Measurements from ENCODE around the gene MACROD2.

The MACROD2 gene

DNA sequence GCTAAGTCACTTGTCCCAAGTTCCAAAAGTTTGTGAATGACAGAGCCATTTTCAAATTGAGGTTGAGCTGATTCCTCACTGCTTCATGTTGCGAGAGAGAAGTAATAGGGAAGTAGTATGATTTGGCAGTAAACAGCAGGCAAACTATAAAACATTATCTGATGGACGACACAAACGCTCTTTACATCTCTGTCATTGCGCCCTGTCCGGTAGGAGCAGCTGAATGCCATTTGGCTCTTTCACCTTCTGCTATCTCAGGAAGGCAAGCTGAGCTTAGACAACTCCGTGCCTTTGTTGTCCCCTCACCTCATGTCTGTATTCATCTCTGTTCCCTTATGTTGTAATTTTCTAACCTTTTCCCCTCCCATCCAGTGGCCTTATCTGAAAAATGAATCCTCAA is 782.8 kb downstream of the MACROD2 start:
- ChIA-PET POLR2A (no interaction called here), CTCF (no interaction called here)
- no peak overlapping the region for H3K4me3 ChIP-seq (ENCODE audit: low read depth, low read length)
- TF ChIP-seq, protein P1, sequence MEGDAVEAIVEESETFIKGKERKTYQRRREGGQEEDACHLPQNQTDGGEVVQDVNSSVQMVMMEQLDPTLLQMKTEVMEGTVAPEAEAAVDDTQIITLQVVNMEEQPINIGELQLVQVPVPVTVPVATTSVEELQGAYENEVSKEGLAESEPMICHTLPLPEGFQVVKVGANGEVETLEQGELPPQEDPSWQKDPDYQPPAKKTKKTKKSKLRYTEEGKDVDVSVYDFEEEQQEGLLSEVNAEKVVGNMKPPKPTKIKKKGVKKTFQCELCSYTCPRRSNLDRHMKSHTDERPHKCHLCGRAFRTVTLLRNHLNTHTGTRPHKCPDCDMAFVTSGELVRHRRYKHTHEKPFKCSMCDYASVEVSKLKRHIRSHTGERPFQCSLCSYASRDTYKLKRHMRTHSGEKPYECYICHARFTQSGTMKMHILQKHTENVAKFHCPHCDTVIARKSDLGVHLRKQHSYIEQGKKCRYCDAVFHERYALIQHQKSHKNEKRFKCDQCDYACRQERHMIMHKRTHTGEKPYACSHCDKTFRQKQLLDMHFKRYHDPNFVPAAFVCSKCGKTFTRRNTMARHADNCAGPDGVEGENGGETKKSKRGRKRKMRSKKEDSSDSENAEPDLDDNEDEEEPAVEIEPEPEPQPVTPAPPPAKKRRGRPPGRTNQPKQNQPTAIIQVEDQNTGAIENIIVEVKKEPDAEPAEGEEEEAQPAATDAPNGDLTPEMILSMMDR (IDR thresholded peaks at IDR 0.05; ENCODE audit: insufficient read depth, low read length, missing control alignments) = no peak
- no peak for DNase-seq (ENCODE audit: low read depth, low spot score)

DNA sequence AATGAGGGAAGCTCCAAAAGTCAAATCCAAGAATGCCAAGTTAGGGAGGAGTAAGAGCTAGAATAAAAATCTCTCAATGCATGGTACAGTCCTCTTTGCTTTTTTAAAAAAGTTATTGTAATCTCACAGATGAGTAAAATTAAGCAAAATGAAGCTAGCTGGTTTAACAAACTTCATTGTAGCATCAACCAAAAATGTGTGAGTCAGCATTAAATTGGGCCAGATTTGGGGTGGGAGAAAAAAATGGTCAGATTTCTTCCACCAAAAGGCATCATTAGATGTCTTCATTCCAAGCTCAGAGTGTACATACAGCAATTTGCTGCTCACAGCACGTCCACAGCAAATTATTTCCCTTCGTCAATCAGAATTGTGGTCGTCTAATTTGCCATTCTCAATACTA is 783.6 kb downstream of the MACROD2 start:
- DNase-seq (ENCODE audit: low read depth, low spot score) = no peak
- TF ChIP-seq, protein P1 (IDR thresholded peaks at IDR 0.05; ENCODE audit: insufficient read depth, low read length, missing control alignments) = no peak
- no peak overlapping the region for H3K4me3 ChIP-seq (ENCODE audit: low read depth, low read length)
- ChIA-PET CTCF (no interaction called here), POLR2A (no interaction called here)

DNA sequence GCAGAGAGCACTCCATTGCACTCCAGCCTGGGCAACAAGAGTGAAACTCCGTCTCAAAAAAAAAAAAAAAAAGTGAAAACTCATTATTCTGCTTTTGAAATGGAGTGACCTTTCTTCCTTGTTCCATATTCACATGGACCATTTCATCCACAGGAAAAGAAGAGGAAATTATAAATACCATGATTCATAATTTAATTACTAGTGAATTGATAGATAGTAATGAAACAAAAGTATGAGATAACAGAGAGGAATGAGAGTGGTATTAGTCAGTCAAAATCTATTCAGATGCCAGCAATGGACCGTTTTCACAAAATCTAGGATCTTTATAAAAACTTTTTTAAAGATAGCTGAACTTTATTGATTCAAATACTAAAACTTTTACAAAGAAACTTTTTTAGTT is 785.2 kb downstream of the MACROD2 start:
- no peak overlapping the region for H3K4me3 ChIP-seq (ENCODE audit: low read depth, low read length)
- ChIA-PET CTCF (no interaction called here), POLR2A (no interaction called here)
- TF ChIP-seq, protein P1 (IDR thresholded peaks at IDR 0.05; ENCODE audit: insufficient read depth, low read length, missing control alignments) = no peak
- DNase-seq (ENCODE audit: low read depth, low spot score) = no peak

DNA sequence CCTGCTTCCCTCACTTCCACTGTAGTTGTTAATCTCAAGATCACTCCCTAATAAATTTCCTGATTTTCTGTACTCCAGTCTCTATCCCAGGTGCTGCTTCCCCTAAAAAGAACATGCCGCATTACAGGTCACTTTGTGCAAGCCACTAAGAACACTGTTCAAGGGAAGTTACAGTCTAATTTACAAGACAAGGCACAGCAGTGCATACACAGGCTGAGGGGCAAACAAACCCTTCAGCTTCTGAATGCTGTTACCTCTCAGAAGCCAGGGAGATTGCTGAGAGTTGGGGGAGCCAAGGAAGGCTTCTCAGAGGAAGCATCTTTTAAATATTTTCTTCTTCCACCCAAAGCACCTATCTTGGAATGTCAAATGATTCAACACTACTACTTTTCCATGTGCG is 787.4 kb downstream of the MACROD2 start:
- ChIA-PET POLR2A (no interaction called here), CTCF (no interaction called here)
- TF ChIP-seq, protein P1 (IDR thresholded peaks at IDR 0.05; ENCODE audit: insufficient read depth, low read length, missing control alignments) = no peak

DNA sequence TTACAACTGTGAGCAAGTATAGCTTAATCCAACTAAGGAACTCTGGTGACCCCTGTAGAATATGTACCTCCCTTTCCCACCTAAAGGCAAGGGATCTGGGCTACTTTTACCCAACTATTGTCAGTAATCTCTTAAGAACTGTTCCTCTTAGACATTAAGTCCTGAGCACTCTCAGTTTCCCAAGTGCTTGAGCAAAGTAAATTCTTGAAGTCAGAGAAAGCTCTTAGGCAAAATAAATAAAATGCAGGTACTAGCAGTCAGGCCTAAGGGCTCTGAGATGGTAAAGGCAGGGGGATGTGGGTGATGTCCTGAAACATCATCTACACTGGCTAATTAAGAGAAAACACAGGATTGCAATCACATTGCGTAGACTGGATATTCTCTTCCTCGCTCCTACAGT is 788.5 kb downstream of the MACROD2 start:
- POLR2A ChIA-PET = no interaction called here

More for the DNA sequence above, 787.4 kb downstream of the MACROD2 start:
- H3K4me3 ChIP-seq (ENCODE audit: low read depth, low read length) = no peak overlapping the region
- no peak for DNase-seq (ENCODE audit: low read depth, low spot score)

DNA sequence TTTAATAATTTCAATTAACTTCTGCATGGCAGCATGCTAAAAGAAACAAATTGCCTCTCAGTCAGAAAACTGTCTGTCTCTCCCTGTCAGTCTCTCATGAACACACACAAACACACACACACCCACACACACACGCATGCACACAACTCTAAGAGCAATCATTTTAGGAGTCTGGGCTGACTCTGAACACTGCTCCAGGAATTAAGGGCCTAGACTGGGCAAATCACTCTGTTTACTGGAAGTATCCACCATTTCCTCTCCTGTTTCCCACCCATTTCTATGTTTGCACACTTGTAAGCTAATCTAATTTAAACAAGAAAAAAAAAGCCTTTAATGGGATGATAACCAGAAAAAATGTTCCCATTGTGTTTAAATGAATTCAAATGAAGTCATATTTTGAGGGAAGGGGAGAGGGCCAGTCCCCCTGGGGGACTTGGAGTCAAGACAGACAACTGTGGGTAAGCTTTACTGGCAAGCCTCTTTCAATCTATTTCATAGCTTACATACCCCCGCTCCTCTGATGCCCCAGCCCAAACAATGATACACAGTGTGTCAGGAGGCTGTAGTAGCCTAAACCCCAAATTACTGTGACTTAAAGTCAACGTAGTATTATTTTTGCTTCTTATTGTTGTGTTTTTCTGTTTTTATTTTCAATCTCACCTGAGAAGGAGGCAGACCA is 789.9 kb downstream of the MACROD2 start:
- TF ChIP-seq, protein P1 (IDR thresholded peaks at IDR 0.05; ENCODE audit: insufficient read depth, low read length, missing control alignments) = no peak
- H3K4me3 ChIP-seq (ENCODE audit: low read depth, low read length) = no peak overlapping the region
- no peak for DNase-seq (ENCODE audit: low read depth, low spot score)
- POLR2A ChIA-PET = no interaction called here
- CTCF ChIA-PET = no interaction called here

More for the DNA sequence above, 788.5 kb downstream of the MACROD2 start:
- H3K4me3 ChIP-seq (ENCODE audit: low read depth, low read length) = no peak overlapping the region
- TF ChIP-seq, protein P1 (IDR thresholded peaks at IDR 0.05; ENCODE audit: insufficient read depth, low read length, missing control alignments) = no peak
- CTCF ChIA-PET = no interaction called here
- DNase-seq (ENCODE audit: low read depth, low spot score) = no peak
